GM23338 (cell line): Measurements from ENCODE around the gene SYMPK. TPM values are rescaled to one million over a fixed set of nuclear protein-coding genes. Genes with fewer than 3 reads are reported as not detected.

Source experiments
- ATAC-seq: fragments of 200-7000 bp; cut with Tn5 transposase; 3 replicates; pipeline ENCODE4 v1.9.1; 2020
- DNase-seq: peaks from one replicate; pipeline ENCODE4 v3.0.0-alpha.2; 2015; ENCODE audit warnings: low spot score
- H2AFZ ChIP-seq: fragments of 200-600 bp; sonication (generic); 2 replicates; pipeline ENCODE4 v1.8.0; 2016; ENCODE audit warnings: antibody characterized with exemption, mild to moderate bottlenecking, moderate library complexity
- H3F3A ChIP-seq: fragments of 200-600 bp; sonication (generic); replicated peaks from 2 replicates; pipeline ENCODE4 v1.8.0; 2017; ENCODE audit warnings: antibody characterized with exemption, mixed run types, low read depth
- H3K27ac ChIP-seq: fragments of 200-600 bp; sonication (generic); 2 replicates; pipeline ENCODE4 v1.6.1; 2016; ENCODE audit warnings: low read depth
- H3K27me3 ChIP-seq: fragments of 200-600 bp; sonication (generic); 2 replicates; pipeline ENCODE4 v1.8.0; 2016; ENCODE audit warnings: mild to moderate bottlenecking, mixed run types, moderate library complexity; ENCODE audit not compliant: insufficient read depth
- H3K36me3 ChIP-seq: fragments of 200-600 bp; sonication (generic); 2 replicates; pipeline ENCODE4 v1.8.0; 2016; ENCODE audit warnings: mild to moderate bottlenecking; ENCODE audit not compliant: insufficient read depth
- H3K4me1 ChIP-seq: fragments of 200-600 bp; sonication (generic); 2 replicates; pipeline ENCODE4 v1.8.0; 2016; ENCODE audit warnings: mild to moderate bottlenecking, moderate library complexity; ENCODE audit not compliant: insufficient read depth
- H3K4me2 ChIP-seq: fragments of 200-600 bp; sonication (generic); 2 replicates; pipeline ENCODE4 v1.7.1; 2017; ENCODE audit warnings: mixed run types
- H3K4me3 ChIP-seq: fragments of 200-600 bp; sonication (generic); 2 replicates; pipeline ENCODE4 v1.6.1; 2016; ENCODE audit warnings: mixed run types
- H3K79me2 ChIP-seq: fragments of 200-600 bp; sonication (generic); replicated peaks from 2 replicates; pipeline ENCODE4 v1.8.0; 2017; ENCODE audit warnings: mild to moderate bottlenecking; ENCODE audit not compliant: insufficient read depth
- H3K9me2 ChIP-seq: fragments of 200-600 bp; sonication (generic); 2 replicates; pipeline ENCODE4 v1.8.0; 2017; ENCODE audit not compliant: insufficient read depth
- H4K20me1 ChIP-seq: fragments of 200-600 bp; sonication (generic); replicated peaks from 2 replicates; pipeline ENCODE4 v1.8.0; 2017; ENCODE audit warnings: mild to moderate bottlenecking; ENCODE audit not compliant: insufficient read depth
- H3K27ac Mint-ChIP-seq: 2 replicates; pipeline ENCODE4 v1.8.0; 2020; ENCODE audit warnings: inconsistent platforms, mild to moderate bottlenecking, moderate library complexity, mixed read lengths
- H3K27me3 Mint-ChIP-seq: 3 replicates; pipeline ENCODE4 v1.8.0; 2022; ENCODE audit warnings: low read depth, mild to moderate bottlenecking, moderate library complexity, mixed read lengths, inconsistent platforms; ENCODE audit not compliant: insufficient read depth, poor library complexity
- H3K36me3 Mint-ChIP-seq: 3 replicates; pipeline ENCODE4 v1.8.0; 2021; ENCODE audit warnings: low read depth, mild to moderate bottlenecking, inconsistent platforms, moderate library complexity, mixed read lengths
- H3K4me1 Mint-ChIP-seq: 3 replicates; pipeline ENCODE4 v1.8.0; 2020; ENCODE audit warnings: mild to moderate bottlenecking, inconsistent platforms, mixed read lengths
- H3K4me3 Mint-ChIP-seq: 3 replicates; pipeline ENCODE4 v1.8.0; 2021; ENCODE audit warnings: moderate library complexity, mild to moderate bottlenecking, inconsistent platforms, mixed read lengths
- H3K9me3 Mint-ChIP-seq: 3 replicates; pipeline ENCODE4 v1.8.0; 2020; ENCODE audit warnings: moderate library complexity, mild to moderate bottlenecking, inconsistent platforms, mixed read lengths
- CTCF ChIP-seq, 2 experiments: fragments of 200-600 bp in 1 of 2; sonication (generic) in 1 of 2; conservative IDR thresholded peaks; 2 replicates each; pipeline versions ENCODE4 v1.5.1 to v1.6.1; 2016 to 2017; ENCODE audit warnings: antibody characterized with exemption in 2 of 2, low read depth in 2 of 2, mild to moderate bottlenecking in 2 of 2, moderate library complexity in 1 of 2
- ETS1 ChIP-seq: IDR thresholded peaks from 2 replicates; pipeline ENCODE4 v1.6.1; 2016; ENCODE audit warnings: antibody characterized with exemption
- EZH2 ChIP-seq: fragments of 200-600 bp; sonication (generic); IDR thresholded peaks from one replicate; pipeline ENCODE4 v1.8.0; 2017; ENCODE audit warnings: antibody characterized with exemption, mild to moderate bottlenecking, low read depth; ENCODE audit not compliant: unreplicated experiment
- JUNB ChIP-seq: IDR thresholded peaks from one replicate; pipeline ENCODE4 v1.6.1; 2016; ENCODE audit warnings: antibody characterized with exemption; ENCODE audit not compliant: unreplicated experiment
- POLR2AphosphoS5 ChIP-seq: IDR thresholded peaks from 2 replicates; pipeline ENCODE4 v1.6.1; 2016; ENCODE audit warnings: antibody characterized with exemption, low read depth
- REST ChIP-seq: IDR thresholded peaks from one replicate; pipeline ENCODE4 v1.6.1; 2018; ENCODE audit warnings: antibody characterized with exemption; ENCODE audit not compliant: unreplicated experiment
- STAT1 ChIP-seq: IDR thresholded peaks from one replicate; pipeline ENCODE4 v1.6.1; 2016; ENCODE audit warnings: antibody characterized with exemption; ENCODE audit not compliant: unreplicated experiment
- ZNF114 ChIP-seq: fragments of 250-450 bp; sonication (Bioruptor Pico); IDR thresholded peaks from 2 replicates; pipeline ENCODE4 v1.5.0; 2020; ENCODE audit warnings: mild to moderate bottlenecking, moderate library complexity
- ZNF331 ChIP-seq: fragments of 250-450 bp; sonication (Bioruptor Pico); IDR thresholded peaks from 2 replicates; pipeline ENCODE4 v1.5.0; 2020; ENCODE audit warnings: low read depth, mild to moderate bottlenecking, moderate library complexity
- ZNF462 ChIP-seq: fragments of 250-450 bp; sonication (Bioruptor Pico); IDR thresholded peaks from 2 replicates; pipeline ENCODE4 v1.5.0; 2020; ENCODE audit warnings: mild to moderate bottlenecking, moderate library complexity
- polyA plus RNA-seq: library from polyadenylated mRNA; unstranded; fragments of >200 nt; fragmentation: Nextera tagmentation; extraction: Ambion mirVana; gene quantifications from 2 replicates; pipeline ENCODE4 v1.2.1, GENCODE V29; 2016
- total RNA-seq: library from RNA; depleted of rRNA; stranded (reverse); fragments of >200 nt; shearing (Covaris generic); gene quantifications from 2 replicates; pipeline ENCODE4 v1.2.3, GENCODE V29; 2014

Gene SYMPK
- total and polyA plus RNA-seq, 2 experiments from 2014 or later, result 36.8 to 82.1 TPM

GRCh38 chr19:45778010-45778661 is 84.8 kb downstream of the SYMPK start (continued):
- TF ChIP-seq ZNF462 (CRISPR knock-in tag) (no peak), JUNB (no peak), ZNF114 (CRISPR knock-in tag) (no peak), POLR2AphosphoS5 (no peak), STAT1 (no peak), CTCF (conservative IDR thresholded peaks at IDR 0.05; ENCODE audit: low read depth in 2 of 2) (no peak)

- H3K36me3 Mint-ChIP-seq, result peaks cover 41% of the 10 kb centered on the region
- peaks cover 8% of the 10 kb centered on the region for H3K27me3 ChIP-seq
- ATAC-seq (no peak), DNase-seq (no peak)
- no peaks in the 10 kb centered on the region for H3K9me2 ChIP-seq
- peaks cover 22% of the 10 kb centered on the region; the same call in 1 of the 2 replicates for H3F3A ChIP-seq
- no peak overlapping the region for H3K27ac Mint-ChIP-seq
- peaks cover 33% of the 10 kb centered on the region for H3K27me3 Mint-ChIP-seq
- no peak overlapping the region for H2AFZ ChIP-seq
- no peak overlapping the region for H3K27ac ChIP-seq
- H3K4me1 ChIP-seq, result peaks cover 23% of the 10 kb centered on the region
- H3K79me2 ChIP-seq, result no peaks in the 10 kb centered on the region
- peaks cover 10% of the 10 kb centered on the region for H4K20me1 ChIP-seq
- no peak overlapping the region for H3K4me2 ChIP-seq
- no peak overlapping the region for H3K4me3 Mint-ChIP-seq
- no peaks in the 10 kb centered on the region; the same call in 2 of the 3 replicates for H3K9me3 Mint-ChIP-seq
- H3K36me3 ChIP-seq, result 0 out of 2 replicates have a peak, but pooled peaks cover 3% of the 10 kb centered on the region
- peaks cover 25% of the 10 kb centered on the region for H3K4me1 Mint-ChIP-seq
- no peak overlapping the region for H3K4me3 ChIP-seq
- TF ChIP-seq ZNF331 (CRISPR knock-in tag), result no peak
- TF ChIP-seq ZNF114 (CRISPR knock-in tag), result no peak
- TF ChIP-seq ETS1, result no peak
- no peak for TF ChIP-seq STAT1
- TF ChIP-seq REST, result no peak
- no peak for TF ChIP-seq EZH2
Measured at GRCh38 chr19:45777395-45777961, 85.5 kb downstream of the SYMPK start.
